H1 (cell line): ENCODE data around the gene NOS3. TPM values are rescaled to one million over a fixed set of nuclear protein-coding genes. Genes with fewer than 3 reads are reported as not detected.

Source experiments
- CTCF ChIA-PET: fragments of 300-600 bp; sonication (Branson Sonifier 250); formaldehyde crosslinking; loops from one replicate; lab custom pipeline; 2021; ENCODE audit not compliant: partially characterized antibody; lab: Charles Lee
- POLR2A ChIA-PET: fragments of 300-600 bp; sonication (Branson Sonifier 250); formaldehyde crosslinking; loops from one replicate; lab custom pipeline; 2021; ENCODE audit warnings: inconsistent platforms; ENCODE audit not compliant: partially characterized antibody; lab: Charles Lee
- DNase-seq, 2 experiments: peaks; one replicate each; pipeline versions ENCODE4 v3.0.0 to v3.0.0-alpha.2; 2010 to 2022; ENCODE audit warnings: low spot score in 2 of 2, low read depth in 1 of 2, mixed read lengths in 1 of 2
- FAIRE-seq: peaks from 2 replicates; lab custom pipeline; 2011; peaks lifted over from hg19 to GRCh38; lab: Jason Lieb, UNC
- H2AFZ ChIP-seq: 2 replicates; pipeline ENCODE4 v1.8.1; 2012; ENCODE audit warnings: low read length, inconsistent platforms
- H2AK5ac ChIP-seq: 2 replicates; pipeline ENCODE4 v1.6.1; 2013; ENCODE audit warnings: low read depth, low read length
- H2BK120ac ChIP-seq: replicated peaks from 2 replicates; pipeline ENCODE3; 2013; ENCODE audit warnings: low read depth, low read length, inconsistent platforms
- H2BK12ac ChIP-seq: 2 replicates; pipeline ENCODE4 v1.6.1; 2013; ENCODE audit warnings: low read depth, low read length
- H2BK15ac ChIP-seq: 2 replicates; pipeline ENCODE4 v1.6.1; 2013; ENCODE audit warnings: low read length
- H2BK20ac ChIP-seq: 2 replicates; pipeline ENCODE4 v1.6.1; 2013; ENCODE audit warnings: low read length
- H2BK5ac ChIP-seq: 2 replicates; pipeline ENCODE4 v1.6.1; 2013; ENCODE audit warnings: low read depth, low read length
- H3K14ac ChIP-seq: 2 replicates; pipeline ENCODE4 v1.6.1; 2013; ENCODE audit warnings: inconsistent platforms; ENCODE audit not compliant: insufficient read length
- H3K18ac ChIP-seq: 2 replicates; pipeline ENCODE4 v1.6.1; 2013; ENCODE audit warnings: low read length; ENCODE audit errors: extremely low read depth
- H3K23ac ChIP-seq: 2 replicates; pipeline ENCODE4 v1.6.1; 2013; ENCODE audit warnings: inconsistent platforms; ENCODE audit not compliant: insufficient read length
- H3K23me2 ChIP-seq: 2 replicates; pipeline ENCODE4 v1.6.1; 2013; ENCODE audit warnings: low read depth, low read length
- H3K27ac ChIP-seq: 2 replicates; pipeline ENCODE4 v1.6.1; 2011; ENCODE audit warnings: low read depth, low read length, inconsistent platforms
- H3K27me3 ChIP-seq, 4 experiments: replicated peaks in 1 of 4; 1 replicate in 1 of 4; 2 replicates in 3 of 4; pipeline versions ENCODE4 v1.6.1 to v1.8.1; 2011 to 2013; ENCODE audit warnings: low read length in 3 of 4, mild to moderate bottlenecking in 3 of 4, inconsistent platforms in 2 of 4, mixed read lengths in 2 of 4, moderate library complexity in 1 of 4; ENCODE audit not compliant: control insufficient read depth in 3 of 4, insufficient read depth in 3 of 4; ENCODE audit errors: extremely low read depth in 1 of 4
- H3K36me3 ChIP-seq, 4 experiments: 2 replicates each; pipeline versions ENCODE4 v1.6.1 to v1.8.1; 2011 to 2013; ENCODE audit warnings: mild to moderate bottlenecking in 4 of 4, low read length in 3 of 4, moderate library complexity in 2 of 4, control low read depth in 1 of 4, inconsistent platforms in 1 of 4; ENCODE audit not compliant: insufficient read depth in 4 of 4, control insufficient read depth in 2 of 4
- H3K4ac ChIP-seq: replicated peaks from 2 replicates; pipeline ENCODE3; 2013; ENCODE audit warnings: low read length, low read depth, mixed read lengths, inconsistent platforms; ENCODE audit not compliant: insufficient read length
- H3K4me1 ChIP-seq, 4 experiments: replicated peaks in 1 of 4; 1 replicate in 1 of 4; 2 replicates in 3 of 4; pipeline versions ENCODE4 v1.6.1 to v1.8.1; 2011 to 2013; ENCODE audit warnings: low read length in 3 of 4, inconsistent platforms in 2 of 4, mixed read lengths in 1 of 4; ENCODE audit not compliant: insufficient read depth in 4 of 4, control insufficient read depth in 3 of 4
- H3K4me2 ChIP-seq, 2 experiments: 2 replicates each; pipeline versions ENCODE4 v1.6.1 to v1.8.1; 2011 to 2013; ENCODE audit warnings: low read depth in 2 of 2, low read length in 2 of 2, control low read depth in 1 of 2, inconsistent platforms in 1 of 2, mild to moderate bottlenecking in 1 of 2; ENCODE audit not compliant: insufficient read depth in 1 of 2
- H3K4me3 ChIP-seq, 4 experiments: fragments of 200-600, 300-600 bp in 1 of 4; sonication (generic), shearing (Covaris generic), sonication (Bioruptor Twin) in 1 of 4; 2 replicates each; pipeline versions ENCODE4 v1.5.1 to v1.8.1; 2011 to 2016; ENCODE audit warnings: low read length in 4 of 4, low read depth in 3 of 4, control low read depth in 2 of 4, inconsistent platforms in 2 of 4, mild to moderate bottlenecking in 2 of 4, mixed read lengths in 1 of 4, moderate library complexity in 1 of 4; ENCODE audit not compliant: insufficient read depth in 2 of 4; ENCODE audit errors: extremely low read depth in 1 of 4
- H3K56ac ChIP-seq: replicated peaks from 2 replicates; pipeline ENCODE3; 2013; ENCODE audit warnings: low read depth, mild to moderate bottlenecking, mixed read lengths, low read length, inconsistent platforms; ENCODE audit not compliant: insufficient read length
- H3K79me1 ChIP-seq: 2 replicates; pipeline ENCODE4 v1.6.1; 2013; ENCODE audit warnings: low read depth, low read length, control low read depth
- H3K79me2 ChIP-seq, 2 experiments: 2 replicates each; pipeline versions ENCODE4 v1.6.1 to v1.8.1; 2012 to 2013; ENCODE audit warnings: low read length in 2 of 2, mild to moderate bottlenecking in 2 of 2, inconsistent platforms in 1 of 2; ENCODE audit not compliant: insufficient read depth in 2 of 2, control insufficient read depth in 1 of 2
- H3K9ac ChIP-seq, 4 experiments: replicated peaks in 1 of 4; 1 replicate in 1 of 4; 2 replicates in 3 of 4; pipeline versions ENCODE4 v1.6.1 to v1.8.1; 2011 to 2013; ENCODE audit warnings: low read depth in 3 of 4, low read length in 3 of 4, control low read depth in 2 of 4, mild to moderate bottlenecking in 2 of 4, moderate library complexity in 2 of 4, inconsistent platforms in 1 of 4; ENCODE audit errors: extremely low read depth in 1 of 4
- H3K9me3 ChIP-seq, 2 experiments: 2 replicates each; pipeline versions ENCODE4 v1.6.1 to v1.8.1; 2012 to 2013; ENCODE audit warnings: mild to moderate bottlenecking in 2 of 2, moderate library complexity in 2 of 2, control low read depth in 1 of 2, inconsistent platforms in 1 of 2, low read depth in 1 of 2, low read length in 1 of 2, mixed read lengths in 1 of 2; ENCODE audit not compliant: insufficient read depth in 2 of 2
- H4K20me1 ChIP-seq, 2 experiments: replicated peaks in 1 of 2; 2 replicates each; pipeline versions ENCODE3 to v1.8.1; 2011 to 2013; ENCODE audit warnings: inconsistent platforms in 2 of 2, low read length in 2 of 2, mild to moderate bottlenecking in 1 of 2; ENCODE audit not compliant: insufficient read depth in 2 of 2, control insufficient read depth in 1 of 2
- H4K5ac ChIP-seq: 2 replicates; pipeline ENCODE4 v1.6.1; 2013; ENCODE audit warnings: low read length, low read depth, mixed read lengths, inconsistent platforms; ENCODE audit not compliant: insufficient read length
- H4K8ac ChIP-seq: 2 replicates; pipeline ENCODE4 v1.8.0; 2013; ENCODE audit warnings: mild to moderate bottlenecking, moderate library complexity, low read length, inconsistent platforms; ENCODE audit not compliant: insufficient read depth; ENCODE audit errors: extremely low read depth
- H4K91ac ChIP-seq: replicated peaks from 2 replicates; pipeline ENCODE3; 2013; ENCODE audit warnings: low read length, mixed read lengths, inconsistent platforms; ENCODE audit not compliant: insufficient read length
- SIN3A ChIP-seq, 2 experiments: IDR thresholded peaks in 1 of 2; conservative IDR thresholded peaks in 1 of 2; 2 replicates each; pipeline ENCODE4 v1.6.1; 2011 to 2012; ENCODE audit warnings: low read length in 2 of 2, improper control_type of control experiment in 1 of 2, low read depth in 1 of 2, mild to moderate bottlenecking in 1 of 2
- TCF12 ChIP-seq: IDR thresholded peaks from 2 replicates; pipeline ENCODE4 v1.6.1; 2011; ENCODE audit warnings: low read depth, mild to moderate bottlenecking, low read length
- YY1 ChIP-seq: IDR thresholded peaks from 2 replicates; pipeline ENCODE4 v1.6.1; 2011; ENCODE audit warnings: low read depth, mild to moderate bottlenecking, low read length
- WGBS, 2 experiments: shearing (Covaris generic) in 1 of 2; methylation state at CpG; one replicate each; pipeline versions ENCODE4 v1.1.6 to v1.1.7; 2013 to 2015; ENCODE audit warnings: low lambda C conversion rate in 2 of 2, mixed read lengths in 2 of 2, inconsistent platforms in 1 of 2, low coverage in 1 of 2, missing lambda C conversion rate in 1 of 2; ENCODE audit not compliant: insufficient replicate concordance in 2 of 2, insufficient coverage in 1 of 2, insufficient read length in 1 of 2; ENCODE audit errors: extremely low coverage in 1 of 2, missing lambda C conversion rate in 1 of 2; 5-methylcytosine and 5-hydroxymethylcytosine counted together
- polyA plus RNA-seq, 7 experiments: library from polyadenylated mRNA; depleted of rRNA in 3 of 7; stranded (reverse) in 5 of 7; unstranded in 2 of 7; fragments of >200 nt in 5 of 7; fragments of 200-250 nt in 2 of 7; gene quantifications; 1 replicate in 5 of 7; 2 replicates in 1 of 7; 4 replicates in 1 of 7; pipeline versions ENCODE4 v1.2.1 to v1.2.3, GENCODE V29; 2011 to 2013; ENCODE audit warnings: missing spikeins in 2 of 7, mixed read lengths in 2 of 7
- total RNA-seq: library from RNA; stranded (reverse); fragmentation: NEBNext Ultra II Directional; extraction: Animal tissue kit (Norgen Biotek cat#: 25700); gene quantifications from 2 replicates; pipeline ENCODE4 v1.2.1, GENCODE V29; 2021

NOS3 gene
- total and polyA plus RNA-seq, 2 of the 8 experiments (the other 6 are each of a cell fraction or from before 2014, with no cell fraction given), result 4.4 to 16.2 TPM

DNA sequence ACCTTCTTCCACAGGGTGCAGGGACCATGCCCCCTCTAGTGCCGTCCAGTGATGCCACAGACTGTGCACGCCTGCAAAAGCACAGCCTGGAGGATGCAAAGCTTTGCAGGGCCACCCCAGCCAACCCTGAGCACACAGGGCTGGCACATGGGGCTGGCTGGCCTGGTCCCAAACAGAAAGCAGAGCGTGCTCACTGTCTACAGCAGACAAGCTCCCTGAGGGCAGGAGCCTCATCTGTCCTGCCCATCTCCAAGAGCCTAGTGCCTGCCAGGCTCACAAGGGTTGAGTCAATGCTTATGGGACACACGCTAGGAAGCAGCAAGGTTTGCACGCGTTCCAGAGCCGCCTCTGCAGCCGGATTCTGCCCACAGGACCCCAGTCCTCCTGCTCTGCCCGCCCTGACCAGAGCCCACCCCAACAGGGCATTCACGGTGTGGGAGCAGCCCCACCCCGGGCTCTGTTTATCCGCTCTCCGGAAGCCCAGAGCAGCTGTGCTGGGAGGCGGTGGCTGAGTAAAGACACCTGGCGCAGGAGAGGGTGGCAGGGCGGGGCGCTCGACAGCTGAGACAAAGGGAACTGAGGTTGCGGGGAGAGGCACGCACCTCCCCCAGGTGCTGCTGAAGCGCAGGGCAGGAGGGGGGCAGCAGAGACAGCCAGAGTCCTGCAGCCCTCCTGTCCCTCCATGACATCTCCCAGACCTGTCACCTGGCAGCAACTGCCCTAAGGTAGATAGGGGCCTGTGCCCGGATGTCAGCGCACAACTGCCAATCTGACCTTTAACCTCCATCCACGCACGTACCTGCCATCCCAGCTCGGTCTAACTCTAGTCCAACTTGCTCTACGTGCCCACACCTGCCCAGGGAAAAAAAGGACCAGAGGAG, 17.0 kb upstream of the NOS3 start:
- H3K4me3 ChIP-seq, result peak overlapping the region; percentile 19 to 93 (median 58); a peak in 7 of 8 replicates
- POLR2A ChIA-PET, result no interaction called here

More for the DNA sequence above, 17.0 kb upstream of the NOS3 start:
- peak overlapping the region; percentile 81; the same call in 1 of the 2 replicates for H2BK5ac ChIP-seq
- no peak overlapping the region for H2AFZ ChIP-seq
- peaks cover 2 to 20% (median 19%) of the 10 kb centered on the region in 4 experiments for H3K27me3 ChIP-seq
- DNase-seq (no peak), FAIRE-seq (no peak)
- TF ChIP-seq SIN3A (conservative IDR thresholded peaks at IDR 0.05 in 1 of 2, IDR thresholded peaks at IDR 0.05 in 1 of 2; ENCODE audit: low read depth in 1 of 2, low read length in 2 of 2) (0 out of 4 replicates have a peak, but pooled peaks of 1 of the 2 experiments have one; percentile 41), YY1 (no peak), TCF12 (peak; percentile 90; the same call in 1 of the 2 replicates)
- CTCF ChIA-PET, result interaction anchor here (0.9 to 27.0 kb wide), 8 partner anchors 0 to 73 kb away, joined by 3 to 797 read pairs (median 10); partner anchors contain the start of genes KCNH2 and NOS3
- H3K79me1 ChIP-seq, result no peaks in the 10 kb centered on the region; the same call in 1 of the 2 replicates
- H3K27ac ChIP-seq, result no peak overlapping the region
- H3K18ac ChIP-seq, result peak overlapping the region; percentile 27; the same call in 1 of the 2 replicates
- H4K91ac ChIP-seq, result peak overlapping the region; percentile 89
- no peak overlapping the region for H3K23ac ChIP-seq
- H2BK15ac ChIP-seq, result no peak overlapping the region
- no peak overlapping the region for H2BK120ac ChIP-seq
- peak overlapping the region; percentile 62; the same call in 1 of the 2 replicates for H2BK12ac ChIP-seq
- no peak overlapping the region for H4K5ac ChIP-seq
- no peak overlapping the region for H3K56ac ChIP-seq
- peaks cover 5 to 44% (median 37%) of the 10 kb centered on the region in 4 experiments for H3K4me1 ChIP-seq
- no peak overlapping the region; a peak in 1 of 7 replicates for H3K9ac ChIP-seq
- peak overlapping the region; percentile 21; the same call in 1 of the 2 replicates for H4K8ac ChIP-seq
- H4K20me1 ChIP-seq, result peaks cover 2 to 9% of the 10 kb centered on the region in 2 experiments
- no peaks in the 10 kb centered on the region for H3K79me2 ChIP-seq
- 43% methylated on average over 25 of the region's 27 CpGs; no CpG with 5 or more reads in 1 of the 2 experiments for WGBS, 2 experiments
- H3K4ac ChIP-seq, result no peak overlapping the region
- peaks cover 21% of the 10 kb centered on the region for H3K23me2 ChIP-seq
- H2BK20ac ChIP-seq, result peak overlapping the region; percentile 80; the same call in 1 of the 2 replicates
- peak overlapping the region; percentile 68; the same call in 1 of the 2 replicates for H2AK5ac ChIP-seq
- no peaks in the 10 kb centered on the region for H3K36me3 ChIP-seq
- no peaks in the 10 kb centered on the region for H3K9me3 ChIP-seq
- no peak overlapping the region for H3K14ac ChIP-seq
- peak overlapping the region; percentile 84 to 99 for H3K4me2 ChIP-seq
